ENCODE measurements around the gene C3. TPM values are rescaled to one million over a fixed set of nuclear protein-coding genes. Genes with fewer than 3 reads are reported as not detected.

The C3 gene
- total RNA-seq, 1 donor from 2014 or later, result 8.2 TPM

DNA sequence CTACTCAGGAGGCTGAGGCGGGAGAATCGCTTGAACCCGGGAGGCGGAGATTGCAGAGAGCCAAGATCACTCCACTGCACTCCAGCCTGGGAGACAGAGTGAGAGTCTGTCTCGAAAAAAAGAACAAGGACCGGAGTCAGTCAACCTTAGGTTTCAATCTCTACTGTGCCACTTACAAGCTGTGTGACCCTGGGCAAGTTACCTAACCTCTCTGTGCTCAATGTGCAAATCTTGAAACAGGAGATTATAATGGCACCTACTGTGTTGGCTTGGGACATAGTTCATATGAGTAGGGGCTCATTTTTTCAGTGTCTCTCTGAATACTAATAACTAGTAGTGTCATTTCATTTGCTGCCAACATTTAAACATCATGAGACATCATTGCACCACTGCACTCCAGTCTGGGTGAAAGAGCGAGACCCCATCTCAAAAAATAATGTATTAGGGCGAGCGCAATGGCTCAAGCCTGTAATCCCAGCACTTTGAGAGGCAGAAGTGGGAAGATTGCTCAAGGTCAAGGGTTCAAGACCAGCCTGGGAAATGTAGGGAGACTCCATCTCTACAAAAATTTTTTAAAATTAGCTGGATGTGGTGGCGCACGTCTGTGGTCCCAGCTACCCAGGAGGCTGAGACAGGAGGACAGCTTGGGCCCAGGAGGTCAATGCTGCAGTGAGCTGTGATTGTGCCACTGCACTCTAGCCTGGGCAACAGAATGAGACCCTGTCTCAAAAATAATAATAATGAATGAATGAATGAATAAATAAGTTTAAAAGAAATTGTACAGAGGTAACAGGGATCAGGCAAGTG lies 5.5 kb downstream of the C3 start:
- Mint-ChIP-seq H3K27ac (no peak overlapping the region), H3K27me3 (peaks cover 36% of the 10 kb centered on the region), H3K9me3 (peaks cover 4% of the 10 kb centered on the region)

DNA sequence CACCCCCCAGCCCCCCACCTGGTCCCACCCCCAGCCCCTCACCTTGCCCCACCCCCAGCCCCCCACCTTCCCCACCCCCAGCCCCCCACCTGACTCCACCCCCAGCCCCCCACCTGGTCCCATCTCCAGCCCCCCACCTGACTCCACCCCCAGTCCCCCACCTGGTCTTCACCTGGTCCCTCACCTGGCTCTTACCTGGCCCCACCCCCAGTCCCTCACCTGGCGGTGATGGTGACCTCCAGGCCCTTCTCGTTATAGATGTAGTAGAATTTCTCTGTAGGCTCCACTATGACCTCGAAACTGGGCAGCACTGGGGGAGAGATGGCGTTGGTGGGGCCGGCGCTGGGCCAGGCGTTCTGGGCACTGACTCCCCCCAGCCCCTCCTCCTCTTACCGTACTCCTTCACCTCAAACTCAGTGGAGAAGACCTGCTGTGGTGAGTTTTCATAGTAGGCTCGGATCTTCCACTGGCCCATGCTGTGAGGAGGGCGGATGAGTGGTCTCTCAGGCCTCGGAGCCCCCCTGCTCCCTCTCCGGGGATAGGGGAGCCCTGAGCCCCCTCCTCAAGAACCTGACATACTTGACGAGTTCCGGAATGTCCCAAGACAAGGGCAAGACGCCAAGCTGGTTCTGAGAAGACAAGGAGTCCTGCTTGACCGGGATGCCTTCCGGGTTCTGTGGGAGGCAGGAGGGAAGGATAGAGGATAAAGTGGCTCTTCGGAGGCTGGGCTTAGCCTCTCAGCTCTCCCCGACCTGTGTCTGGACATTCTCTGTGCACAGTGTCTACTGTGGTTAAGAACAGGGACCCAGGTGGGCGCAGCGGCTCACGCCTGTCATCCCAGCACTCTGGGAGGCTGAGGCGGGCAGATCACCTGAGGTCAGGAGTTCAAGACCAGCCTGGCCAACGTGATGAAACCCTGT lies 6.4 kb downstream of the C3 start:
- Mint-ChIP-seq H3K27me3 (peaks cover 40% of the 10 kb centered on the region), H3K36me3 (no peaks in the 10 kb centered on the region), H3K4me3 (no peak overlapping the region), H3K27ac (no peak overlapping the region), H3K4me1 (ENCODE audit: unreplicated experiment) (no peaks in the 10 kb centered on the region), H3K9me3 (peaks cover 4% of the 10 kb centered on the region)
- TF ChIP-seq, protein P1, sequence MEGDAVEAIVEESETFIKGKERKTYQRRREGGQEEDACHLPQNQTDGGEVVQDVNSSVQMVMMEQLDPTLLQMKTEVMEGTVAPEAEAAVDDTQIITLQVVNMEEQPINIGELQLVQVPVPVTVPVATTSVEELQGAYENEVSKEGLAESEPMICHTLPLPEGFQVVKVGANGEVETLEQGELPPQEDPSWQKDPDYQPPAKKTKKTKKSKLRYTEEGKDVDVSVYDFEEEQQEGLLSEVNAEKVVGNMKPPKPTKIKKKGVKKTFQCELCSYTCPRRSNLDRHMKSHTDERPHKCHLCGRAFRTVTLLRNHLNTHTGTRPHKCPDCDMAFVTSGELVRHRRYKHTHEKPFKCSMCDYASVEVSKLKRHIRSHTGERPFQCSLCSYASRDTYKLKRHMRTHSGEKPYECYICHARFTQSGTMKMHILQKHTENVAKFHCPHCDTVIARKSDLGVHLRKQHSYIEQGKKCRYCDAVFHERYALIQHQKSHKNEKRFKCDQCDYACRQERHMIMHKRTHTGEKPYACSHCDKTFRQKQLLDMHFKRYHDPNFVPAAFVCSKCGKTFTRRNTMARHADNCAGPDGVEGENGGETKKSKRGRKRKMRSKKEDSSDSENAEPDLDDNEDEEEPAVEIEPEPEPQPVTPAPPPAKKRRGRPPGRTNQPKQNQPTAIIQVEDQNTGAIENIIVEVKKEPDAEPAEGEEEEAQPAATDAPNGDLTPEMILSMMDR (conservative IDR thresholded peaks at IDR 0.05), result no peak
- DNase-seq (ENCODE audit: extremely low spot score, unreplicated experiment), result no peak

More for the DNA sequence above, 5.5 kb downstream of the C3 start:
- TF ChIP-seq, protein P1 (conservative IDR thresholded peaks at IDR 0.05), result no peak
- no peak for DNase-seq (ENCODE audit: extremely low spot score, unreplicated experiment)
- Mint-ChIP-seq H3K4me1 (ENCODE audit: unreplicated experiment) (no peaks in the 10 kb centered on the region), H3K4me3 (no peak overlapping the region), H3K36me3 (no peaks in the 10 kb centered on the region)

GRCh38 chr19:6712692-6713670 lies 7.5 kb downstream of the C3 start:
- TF ChIP-seq, protein P1 (conservative IDR thresholded peaks at IDR 0.05), result no peak
- Mint-ChIP-seq H3K27me3 (peaks cover 51% of the 10 kb centered on the region), H3K4me3 (no peak overlapping the region), H3K27ac (no peak overlapping the region), H3K36me3 (no peaks in the 10 kb centered on the region), H3K9me3 (peaks cover 4% of the 10 kb centered on the region), H3K4me1 (ENCODE audit: unreplicated experiment) (no peaks in the 10 kb centered on the region)
- no peak for DNase-seq (ENCODE audit: extremely low spot score, unreplicated experiment)

DNA sequence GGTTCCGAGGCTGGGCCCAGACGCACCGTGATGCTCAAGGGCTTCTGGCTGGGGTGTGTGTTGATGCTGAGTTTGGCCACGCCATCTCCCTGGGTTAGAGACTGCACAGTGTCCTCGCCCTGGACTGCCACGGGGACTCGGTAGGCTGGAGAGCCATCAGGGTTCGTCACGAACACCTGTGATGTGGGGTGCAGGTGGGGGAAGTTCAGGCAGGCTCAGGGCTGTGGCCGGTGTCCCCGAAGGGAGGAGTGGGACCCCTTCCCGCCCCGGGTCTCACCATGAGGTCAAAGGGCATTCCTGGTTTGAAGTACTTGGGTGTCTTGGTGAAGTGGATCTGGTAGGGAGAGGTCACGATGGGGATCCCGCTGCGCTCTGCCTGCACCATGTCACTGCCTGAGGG lies 8.2 kb downstream of the C3 start:
- Mint-ChIP-seq H3K27ac (no peak overlapping the region), H3K4me1 (ENCODE audit: unreplicated experiment) (no peaks in the 10 kb centered on the region), H3K4me3 (no peak overlapping the region), H3K27me3 (peaks cover 52% of the 10 kb centered on the region), H3K36me3 (no peaks in the 10 kb centered on the region), H3K9me3 (peaks cover under 1% of the 10 kb centered on the region)
- TF ChIP-seq, protein P1 (conservative IDR thresholded peaks at IDR 0.05), result no peak
- no peak for DNase-seq (ENCODE audit: extremely low spot score, unreplicated experiment)

- no peak overlapping the region for H3K4me3 Mint-ChIP-seq
- H3K27ac Mint-ChIP-seq, result no peak overlapping the region
- no peaks in the 10 kb centered on the region for H3K9me3 Mint-ChIP-seq
- H3K36me3 Mint-ChIP-seq, result no peaks in the 10 kb centered on the region
- H3K4me1 Mint-ChIP-seq (ENCODE audit: unreplicated experiment), result no peaks in the 10 kb centered on the region
- DNase-seq (ENCODE audit: extremely low spot score, unreplicated experiment), result no peak
- TF ChIP-seq, protein P1 (conservative IDR thresholded peaks at IDR 0.05), result no peak
- peaks cover 52% of the 10 kb centered on the region for H3K27me3 Mint-ChIP-seq
Observed at GRCh38 chr19:6711605-6712004, 8.8 kb downstream of the C3 start.

Measured in type B pancreatic cell (in vitro differentiated cells).